A549 treated with Hydrocortisone at 1 μM for 4 hours (cell line): Measurements from ENCODE around the gene HTRA2. TPM values are rescaled to one million over a fixed set of nuclear protein-coding genes. Genes with fewer than 3 reads are reported as not detected.

Experiments
- total RNA-seq: library from RNA; stranded (reverse); fragments of 200-300 nt; extraction: Qiagen RNA extraction; gene quantifications from 5 replicates; pipeline ENCODE4 v1.2.3, GENCODE V29; 2022

Gene HTRA2
- total RNA-seq: 37.9 to 42.6 TPM (median 40.5 TPM) in 5 replicates

DNA sequence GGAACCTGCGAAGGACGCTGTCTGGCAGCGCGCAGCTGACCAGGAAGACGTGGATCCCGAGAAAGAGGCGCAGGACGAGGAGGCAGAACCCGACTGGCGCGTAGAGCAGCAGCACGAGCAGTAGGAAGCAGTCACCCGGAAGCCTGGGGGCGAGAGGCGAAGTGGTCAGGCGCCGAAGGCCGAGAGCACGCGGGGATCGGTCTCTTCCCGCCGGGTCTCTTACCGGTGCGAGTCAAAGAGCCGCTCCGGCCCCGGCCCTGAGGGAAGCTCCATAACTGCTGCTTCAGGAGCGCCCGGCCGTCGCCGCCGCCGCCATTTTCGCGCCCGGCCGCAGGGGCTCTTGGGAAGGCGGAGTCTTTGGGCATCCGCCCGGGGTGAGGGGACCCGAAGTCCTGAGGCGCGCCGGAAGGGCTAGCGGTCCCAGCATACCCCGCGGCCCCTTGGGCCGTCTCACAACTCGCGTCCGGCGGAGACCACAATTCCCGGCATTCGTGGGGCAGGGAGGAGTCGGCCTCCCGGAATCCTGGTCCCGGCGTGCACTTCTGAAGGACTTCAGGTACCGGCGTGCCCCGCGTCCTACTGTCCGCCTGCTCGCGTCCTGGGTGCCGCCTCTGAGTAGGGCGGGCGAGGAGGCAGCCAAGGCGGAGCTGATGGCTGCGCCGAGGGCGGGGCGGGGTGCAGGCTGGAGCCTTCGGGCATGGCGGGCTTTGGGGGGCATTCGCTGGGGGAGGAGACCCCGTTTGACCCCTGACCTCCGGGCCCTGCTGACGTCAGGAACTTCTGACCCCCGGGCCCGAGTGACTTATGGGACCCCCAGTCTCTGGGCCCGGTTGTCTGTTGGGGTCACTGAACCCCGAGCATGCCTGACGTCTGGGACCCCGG lies at the start of gene HTRA2, which contains the start of gene AUP1:
Gene HTRA2, plus strand, starts transcription at position 577 of the 882 bp plus-strand sequence. Its CDS starts 74 bp downstream, at position 651.
Gene AUP1, minus strand, starts transcription at position 350 of the 882 bp plus-strand sequence. Its CDS starts 77 bp downstream, at position 273.

DNA sequence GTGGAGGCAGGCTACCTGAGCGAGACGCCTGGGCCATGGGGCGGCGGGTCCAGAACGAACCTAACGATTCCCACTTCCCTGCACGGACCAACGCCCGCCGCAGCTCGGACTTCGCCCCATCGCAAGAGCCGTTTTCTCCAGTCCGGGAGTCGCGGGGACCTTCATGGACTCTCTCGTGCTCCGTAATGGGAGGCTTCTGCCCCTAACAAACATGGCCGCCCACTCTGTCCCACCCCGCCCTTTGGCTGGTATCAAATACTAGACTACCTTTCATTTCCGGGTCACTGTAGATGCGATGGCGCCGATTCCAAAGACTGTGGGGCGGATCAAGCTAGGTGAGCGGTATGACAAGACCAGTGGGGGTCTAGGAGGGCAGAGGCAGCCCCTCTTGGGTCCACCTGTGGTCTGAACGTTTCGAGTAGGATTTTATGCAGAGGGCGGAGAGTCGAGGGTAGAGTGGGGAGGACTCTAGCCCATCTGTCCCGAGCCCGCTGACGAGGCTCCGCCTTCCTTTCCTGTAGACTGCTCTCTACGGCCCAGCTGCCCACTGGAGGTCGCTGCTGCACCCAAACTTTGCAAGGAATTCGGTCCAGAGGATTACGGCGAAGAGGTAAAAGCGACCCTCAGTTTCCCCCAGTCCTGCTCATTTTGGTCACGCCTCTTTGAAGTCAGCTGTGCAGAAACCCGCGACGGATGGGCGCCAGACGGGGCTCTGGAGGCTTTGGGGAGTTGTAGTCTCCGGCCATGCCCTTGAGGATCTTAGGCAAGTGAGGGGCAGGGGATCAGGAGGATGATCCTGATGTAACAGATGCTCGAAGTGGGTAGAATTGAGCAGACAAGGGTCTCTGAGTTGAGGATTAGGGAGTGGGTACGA lies 46.7 kb upstream of the HTRA2 start, which contains the start of the genes CCDC142 and TTC31:
Gene CCDC142, minus strand, starts transcription at position 198 of the 874 bp plus-strand sequence. Its CDS starts 161 bp downstream, at position 37.
Gene TTC31, plus strand, starts transcription at position 281 of the 874 bp plus-strand sequence. Its CDS starts 15 bp downstream, at position 296.

DNA sequence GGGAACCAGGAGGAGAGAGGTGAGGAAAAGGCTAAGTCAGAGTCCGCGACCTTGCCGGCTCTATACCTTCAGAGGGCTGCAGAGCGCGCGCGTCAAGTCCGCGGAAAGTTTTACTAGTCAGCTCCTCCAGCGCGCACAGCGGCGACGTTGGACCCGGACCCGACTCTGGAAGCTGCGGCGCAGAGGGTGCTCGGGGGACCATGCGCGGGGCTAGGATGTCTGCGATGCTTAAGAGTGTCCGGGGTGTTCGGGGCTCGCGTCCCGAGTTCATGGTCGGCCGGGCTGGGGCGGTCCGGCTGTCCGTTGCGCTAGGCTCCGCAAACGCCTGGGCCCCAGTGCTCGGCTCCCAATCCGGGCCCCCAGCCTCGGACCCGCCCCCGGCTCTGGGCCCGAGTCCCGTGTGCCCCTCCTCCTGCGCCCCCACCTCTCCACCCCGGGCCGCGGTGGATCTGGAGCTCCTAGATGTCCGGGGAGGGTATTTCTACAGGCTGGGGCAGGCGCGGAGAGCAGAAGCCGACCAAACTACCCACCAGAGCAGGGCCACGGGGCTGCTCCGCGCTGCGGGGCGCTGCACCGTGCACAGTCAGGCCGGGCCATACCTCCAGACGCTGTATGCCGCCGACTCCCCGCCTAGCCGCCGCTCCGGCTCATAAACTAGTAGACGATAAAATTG lies 30.3 kb upstream of the HTRA2 start, which contains the start of gene LBX2:
Gene LBX2, minus strand, starts transcription at position 337 of the 673 bp plus-strand sequence. Its CDS starts 66 bp downstream, at position 271.

DNA sequence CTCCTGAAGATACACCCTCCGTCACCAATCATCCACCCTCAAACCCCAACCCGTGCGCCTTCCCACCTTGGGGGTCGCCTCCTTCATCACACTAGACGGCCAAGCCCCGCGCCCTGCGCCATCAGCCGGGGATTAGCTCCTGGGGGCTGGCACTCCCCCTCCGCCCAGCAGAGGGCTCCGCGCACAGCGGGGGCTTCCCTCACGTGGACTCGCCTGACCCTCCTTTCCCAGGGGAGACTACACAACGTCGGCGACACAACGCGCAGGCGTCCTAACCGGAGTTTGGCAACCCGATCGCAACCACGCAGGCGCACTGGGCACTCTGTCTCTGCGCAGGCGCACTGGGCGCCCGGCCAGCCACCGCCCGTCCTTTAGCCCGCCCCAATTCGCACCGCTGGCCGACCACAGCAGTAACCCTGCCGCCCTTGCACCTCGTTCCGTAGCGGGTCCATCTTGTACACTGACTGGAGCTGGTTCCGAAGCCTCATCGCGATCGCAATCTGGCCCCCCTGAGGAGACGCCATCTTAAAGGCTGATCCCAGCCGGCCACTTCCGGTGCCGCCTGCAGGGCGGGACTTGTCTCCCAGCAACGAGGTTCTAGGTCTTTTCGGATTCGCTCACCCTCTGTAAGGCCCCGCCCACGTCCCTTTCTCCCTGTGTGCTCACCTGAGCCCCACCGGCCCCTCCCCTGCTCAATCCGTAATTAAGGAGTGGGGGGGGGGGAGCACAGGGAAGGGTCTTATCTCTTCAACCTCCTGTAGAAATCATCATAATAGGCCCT lies 22.4 kb upstream of the HTRA2 start, which contains the start of gene PCGF1:
Gene PCGF1, minus strand, starts transcription at position 551 of the 781 bp plus-strand sequence. Its CDS starts 27 bp downstream, at position 524.

DNA sequence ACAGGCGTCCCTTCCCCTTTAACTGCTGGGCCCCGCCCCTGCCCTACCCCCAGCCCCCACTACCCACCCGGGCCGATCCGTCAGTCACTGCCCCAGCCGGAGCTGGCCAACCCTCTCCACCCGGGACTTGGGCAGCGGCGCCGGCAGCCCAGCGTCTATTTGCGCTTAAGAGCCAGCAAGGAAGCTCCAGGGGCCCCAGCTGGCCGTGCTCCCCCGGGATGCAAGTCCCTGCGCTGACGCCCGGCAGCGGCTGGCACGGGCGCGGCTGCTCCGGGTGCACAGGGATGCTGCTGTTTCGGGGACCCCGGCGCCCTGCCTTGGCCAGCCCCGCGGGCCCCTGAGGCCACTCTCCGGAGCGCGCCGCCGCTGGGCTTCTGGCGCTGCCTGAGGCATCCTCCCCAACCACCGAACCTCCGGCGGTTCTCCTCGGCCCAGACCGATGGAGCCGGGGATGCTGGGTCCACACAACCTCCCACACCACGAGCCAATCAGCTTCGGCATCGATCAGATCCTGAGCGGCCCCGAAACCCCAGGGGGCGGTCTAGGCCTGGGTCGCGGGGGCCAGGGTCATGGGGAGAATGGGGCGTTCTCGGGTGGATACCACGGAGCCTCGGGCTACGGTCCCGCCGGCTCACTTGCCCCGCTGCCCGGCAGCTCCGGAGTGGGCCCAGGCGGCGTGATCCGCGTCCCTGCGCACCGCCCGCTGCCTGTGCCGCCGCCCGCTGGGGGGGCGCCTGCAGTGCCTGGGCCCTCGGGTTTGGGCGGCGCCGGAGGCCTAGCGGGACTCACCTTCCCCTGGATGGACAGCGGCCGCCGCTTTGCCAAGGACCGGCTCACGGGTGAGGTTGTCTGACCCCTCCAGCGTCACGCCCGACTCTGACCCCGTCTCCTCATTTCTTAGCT lies 15.1 kb upstream of the HTRA2 start, which contains the start of gene TLX2:
Gene TLX2, plus strand, starts transcription at position 83 of the 903 bp plus-strand sequence. Its CDS starts 357 bp downstream, at position 440.

DNA sequence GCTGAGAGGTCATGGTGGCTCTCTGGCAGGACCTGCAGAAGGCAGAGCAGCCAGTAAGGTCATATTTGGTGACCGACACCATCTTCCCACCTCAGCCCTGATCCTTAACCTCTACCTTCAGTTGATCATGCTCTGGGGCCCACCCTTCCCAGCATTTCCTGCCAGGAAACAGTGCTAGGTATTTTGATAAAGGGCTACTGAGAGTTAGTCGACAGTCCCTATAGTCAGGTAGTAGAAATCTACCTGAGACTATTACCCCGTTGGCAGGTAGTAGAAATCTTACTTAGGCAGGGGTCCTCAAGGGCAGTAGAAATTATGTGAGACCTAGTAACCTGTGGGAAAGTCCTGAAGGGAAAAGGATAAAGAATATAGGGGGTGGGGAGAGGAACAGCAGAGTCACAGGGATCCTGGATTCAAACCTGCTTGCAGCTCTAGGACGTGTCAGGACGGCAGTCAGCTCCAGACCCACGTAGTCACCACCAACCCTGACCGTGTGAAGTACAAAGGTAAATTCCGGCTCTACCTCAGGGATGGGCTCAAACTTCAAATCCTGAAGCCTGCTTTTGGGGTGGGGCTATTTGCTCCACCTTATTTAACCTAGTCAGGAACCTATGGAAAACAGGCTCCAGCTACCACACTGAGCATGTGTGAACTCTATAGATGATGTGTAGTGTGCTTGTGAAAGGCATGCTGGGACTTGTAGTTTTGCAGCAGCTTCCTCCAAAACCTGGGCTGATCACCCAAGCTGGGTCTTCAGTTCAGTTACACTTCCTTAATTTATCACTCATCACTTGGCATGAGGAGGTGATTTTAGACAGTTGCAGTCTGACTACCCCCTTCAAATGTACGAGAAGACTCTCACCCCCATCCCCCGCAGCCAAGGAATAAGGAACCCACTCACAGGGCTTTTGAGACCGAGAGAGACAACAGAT lies 3.8 kb upstream of the HTRA2 start, which contains the start of gene DQX1:
Gene DQX1, minus strand, starts transcription at position 515 of the 932 bp plus-strand sequence. Its CDS starts 502 bp downstream, at position 13.

DNA sequence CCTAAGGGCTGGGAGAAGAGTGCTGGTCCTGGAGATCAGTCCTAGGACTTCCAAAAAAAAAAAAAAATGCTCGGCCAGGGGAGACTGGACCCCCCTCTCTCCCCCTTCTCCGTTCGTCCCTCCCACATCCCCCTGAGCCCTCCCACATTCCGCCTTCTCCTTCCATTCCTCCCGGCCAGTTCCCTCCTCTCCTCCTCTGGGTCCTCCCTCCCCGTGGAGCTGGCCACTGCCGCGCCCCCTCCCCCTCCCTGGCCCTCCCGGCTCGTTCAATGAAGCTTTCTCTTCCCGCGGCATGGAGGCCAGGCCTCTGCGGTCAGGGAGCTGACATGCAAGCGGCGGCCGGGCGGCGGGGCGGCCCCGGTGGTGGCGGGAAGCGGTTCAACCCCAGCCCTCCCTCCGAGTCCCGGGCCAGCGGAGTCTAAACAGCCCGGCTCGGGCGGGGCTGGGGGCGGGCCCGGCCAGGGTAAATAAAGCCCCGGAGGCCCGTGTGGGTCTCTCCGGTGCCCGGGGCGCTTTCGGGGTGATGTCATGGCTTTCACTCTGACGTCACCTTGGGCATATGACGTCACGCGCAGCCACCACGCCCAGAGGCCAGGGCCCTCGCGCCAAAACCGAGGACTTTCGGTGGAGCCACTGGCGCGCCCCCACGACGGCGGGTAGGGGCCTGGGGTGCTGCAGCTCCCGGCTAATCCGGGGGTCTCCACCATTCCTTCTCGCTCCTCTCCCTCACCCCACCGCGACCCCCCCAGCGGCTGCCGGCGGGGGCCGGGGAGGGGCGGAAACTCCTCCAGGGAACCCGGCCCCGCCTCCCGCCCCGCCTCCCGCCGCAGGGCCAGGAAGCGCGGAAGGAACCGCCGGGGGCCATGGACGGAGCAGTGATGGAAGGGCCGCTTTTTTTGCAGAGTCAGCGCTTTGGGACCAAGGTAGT lies 24.4 kb downstream of the HTRA2 start, which contains the start of the genes DOK1 and LOXL3:
Gene DOK1, plus strand, starts transcription at position 829 of the 928 bp plus-strand sequence. Its CDS starts 35 bp downstream, at position 864.
Gene LOXL3, minus strand, starts transcription at position 51 of the 928 bp plus-strand sequence. CDS start 1,308 bp downstream, outside the sequence.

Other genes starting within 250 kb of the HTRA2 start
- 0.31 to 0.47 TPM (median 0.42 TPM) in 5 replicates for gene SLC4A5, start 186.5 kb upstream of the HTRA2 start, total RNA-seq
- 120 to 153 TPM (median 146 TPM) in 5 replicates for gene DCTN1, start 149.6 kb upstream of the HTRA2 start, total RNA-seq
- gene C2orf81, start 108.3 kb upstream of the HTRA2 start, total RNA-seq: 3.0 to 3.5 TPM (median 3.1 TPM) in 5 replicates
- 78.4 to 89.5 TPM (median 88.9 TPM) in 5 replicates for gene WDR54, start 108.2 kb upstream of the HTRA2 start, total RNA-seq
- gene RTKN, start 88.0 kb upstream of the HTRA2 start, total RNA-seq: 20.2 to 26.0 TPM (median 21.9 TPM) in 5 replicates
- gene INO80B, start 74.8 kb upstream of the HTRA2 start, total RNA-seq: 44.8 to 56.4 TPM (median 51.5 TPM) in 5 replicates
- gene WBP1, start 71.5 kb upstream of the HTRA2 start, total RNA-seq: 55.6 to 85.5 TPM (median 80.0 TPM) in 5 replicates
- gene MOGS, start 64.6 kb upstream of the HTRA2 start, total RNA-seq: 47.8 to 53.0 TPM (median 51.0 TPM) in 5 replicates
- 84.4 to 153 TPM (median 139 TPM) in 5 replicates for gene MRPL53, start 57.3 kb upstream of the HTRA2 start, total RNA-seq
- 10.5 to 14.8 TPM (median 13.4 TPM) in 5 replicates for gene CCDC142, start 46.9 kb upstream of the HTRA2 start, total RNA-seq
- gene TTC31, start 46.9 kb upstream of the HTRA2 start, total RNA-seq: 14.4 to 17.7 TPM (median 16.2 TPM) in 5 replicates
- gene LBX2, start 30.3 kb upstream of the HTRA2 start, total RNA-seq: 2.4 to 4.3 TPM (median 3.6 TPM) in 5 replicates
- gene PCGF1, start 22.2 kb upstream of the HTRA2 start, total RNA-seq: 30.9 to 37.4 TPM (median 34.0 TPM) in 5 replicates
- 0.08 to 0.35 TPM (median 0.27 TPM) in 5 replicates for gene TLX2, start 15.5 kb upstream of the HTRA2 start, total RNA-seq
- 0.03 to 0.10 TPM (median 0.07 TPM) in 4 of 5 replicates, not detected in the other for gene DQX1, start 3.7 kb upstream of the HTRA2 start, total RNA-seq
- gene AUP1, start 227 bp upstream of the HTRA2 start, total RNA-seq: 199 to 248 TPM (median 238 TPM) in 5 replicates
- gene LOXL3, start 24.0 kb downstream of the HTRA2 start, total RNA-seq: 0.28 to 0.57 TPM (median 0.40 TPM) in 5 replicates
- 4.1 to 5.3 TPM (median 4.2 TPM) in 5 replicates for gene DOK1, start 24.8 kb downstream of the HTRA2 start, total RNA-seq
- gene M1AP, start 118.4 kb downstream of the HTRA2 start, total RNA-seq: 0.03 TPM in 1 of 5 replicates, not detected in the others
- gene SEMA4F, start 124.3 kb downstream of the HTRA2 start, total RNA-seq: 9.2 to 12.6 TPM (median 11.9 TPM) in 5 replicates